GM12801 (cell line): ENCODE data around the gene PILRB.

Source experiments
- TF ChIP-seq, protein P1 (sequence below): IDR thresholded peaks from one replicate; pipeline ENCODE4 v1.5.1; 2011; ENCODE audit warnings: control low read depth; ENCODE audit not compliant: insufficient read length; ENCODE audit errors: extremely low read depth

PILRB gene

DNA sequence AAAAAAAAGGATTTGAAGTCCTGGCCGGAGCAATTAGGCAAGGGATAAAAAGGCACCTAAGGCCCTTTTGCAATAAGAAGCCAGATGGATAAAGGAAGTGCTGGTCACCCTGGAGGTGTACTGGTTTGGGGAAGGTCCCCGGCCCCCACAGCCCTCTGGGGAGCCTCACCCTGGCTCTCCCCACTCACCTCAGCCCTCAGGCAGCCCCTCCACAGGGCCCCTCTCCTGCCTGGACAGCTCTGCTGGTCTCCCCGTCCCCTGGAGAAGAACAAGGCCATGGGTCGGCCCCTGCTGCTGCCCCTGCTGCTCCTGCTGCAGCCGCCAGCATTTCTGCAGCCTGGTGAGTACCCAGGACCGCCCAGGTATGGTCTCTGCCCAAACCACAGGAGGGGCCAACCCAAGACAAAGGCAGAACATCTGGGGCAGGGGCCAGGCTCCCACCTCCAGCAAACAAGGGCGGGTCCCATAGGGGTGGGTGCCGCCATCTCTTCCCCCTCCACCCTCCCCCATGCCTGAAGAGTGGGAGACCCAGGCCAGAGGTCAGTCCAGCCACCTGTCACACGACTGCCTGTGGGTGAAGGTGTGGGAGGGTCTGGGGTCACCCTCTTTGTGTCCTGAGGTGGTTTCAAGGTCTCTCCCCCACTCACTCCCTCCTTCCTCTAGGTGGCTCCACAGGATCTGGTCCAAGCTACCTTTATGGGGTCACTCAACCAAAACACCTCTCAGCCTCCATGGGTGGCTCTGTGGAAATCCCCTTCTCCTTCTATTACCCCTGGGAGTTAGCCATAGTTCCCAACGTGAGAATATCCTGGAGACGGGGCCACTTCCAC is at the start of gene PILRB:
Gene PILRB, plus strand, starts transcription at position 91 of the 830 bp plus-strand sequence. Its CDS starts 186 bp downstream, at position 277.
- TF ChIP-seq, protein P1, sequence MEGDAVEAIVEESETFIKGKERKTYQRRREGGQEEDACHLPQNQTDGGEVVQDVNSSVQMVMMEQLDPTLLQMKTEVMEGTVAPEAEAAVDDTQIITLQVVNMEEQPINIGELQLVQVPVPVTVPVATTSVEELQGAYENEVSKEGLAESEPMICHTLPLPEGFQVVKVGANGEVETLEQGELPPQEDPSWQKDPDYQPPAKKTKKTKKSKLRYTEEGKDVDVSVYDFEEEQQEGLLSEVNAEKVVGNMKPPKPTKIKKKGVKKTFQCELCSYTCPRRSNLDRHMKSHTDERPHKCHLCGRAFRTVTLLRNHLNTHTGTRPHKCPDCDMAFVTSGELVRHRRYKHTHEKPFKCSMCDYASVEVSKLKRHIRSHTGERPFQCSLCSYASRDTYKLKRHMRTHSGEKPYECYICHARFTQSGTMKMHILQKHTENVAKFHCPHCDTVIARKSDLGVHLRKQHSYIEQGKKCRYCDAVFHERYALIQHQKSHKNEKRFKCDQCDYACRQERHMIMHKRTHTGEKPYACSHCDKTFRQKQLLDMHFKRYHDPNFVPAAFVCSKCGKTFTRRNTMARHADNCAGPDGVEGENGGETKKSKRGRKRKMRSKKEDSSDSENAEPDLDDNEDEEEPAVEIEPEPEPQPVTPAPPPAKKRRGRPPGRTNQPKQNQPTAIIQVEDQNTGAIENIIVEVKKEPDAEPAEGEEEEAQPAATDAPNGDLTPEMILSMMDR: no peak

DNA sequence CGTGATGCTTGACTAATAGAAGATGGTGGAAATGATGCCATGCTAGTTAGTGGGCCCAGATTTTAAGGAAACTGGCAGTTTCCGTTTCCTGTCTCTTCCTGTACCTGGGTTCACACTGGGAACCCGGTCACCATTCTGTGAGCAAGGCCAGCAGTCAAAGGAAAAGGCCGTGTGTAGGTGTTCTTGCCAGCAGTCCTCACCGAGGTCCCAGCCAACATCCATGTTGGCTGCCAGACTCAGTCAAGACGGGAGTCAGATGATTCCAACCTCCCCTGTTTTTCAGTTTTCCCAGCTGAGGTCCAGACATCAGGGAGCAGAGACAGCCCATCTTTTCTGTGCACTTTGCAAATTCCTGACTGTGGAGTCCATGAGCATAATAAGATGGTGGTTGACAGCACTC is 15.2 kb upstream of the PILRB start:
- TF ChIP-seq, protein P1: no peak

DNA sequence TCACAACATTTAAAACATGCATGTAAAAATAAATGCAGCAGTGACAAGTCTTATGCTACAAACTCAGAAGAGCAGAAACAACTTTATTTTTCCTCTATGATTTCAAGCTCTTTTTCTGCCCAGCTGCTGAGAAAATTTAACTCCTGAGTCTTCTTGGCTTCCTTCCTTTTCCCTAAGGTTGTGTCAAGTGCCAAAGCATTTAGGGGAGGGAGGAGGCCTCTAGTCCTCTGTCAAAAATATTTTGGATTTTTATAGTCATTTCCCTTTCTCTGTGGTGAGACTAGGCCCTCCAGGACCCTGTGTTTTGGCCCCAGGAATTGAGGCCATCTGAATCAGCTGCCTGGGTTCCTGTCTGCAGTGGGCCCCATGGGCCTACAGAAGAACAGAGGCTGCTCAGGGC is 11.0 kb upstream of the PILRB start:
- TF ChIP-seq, protein P1: no peak

DNA sequence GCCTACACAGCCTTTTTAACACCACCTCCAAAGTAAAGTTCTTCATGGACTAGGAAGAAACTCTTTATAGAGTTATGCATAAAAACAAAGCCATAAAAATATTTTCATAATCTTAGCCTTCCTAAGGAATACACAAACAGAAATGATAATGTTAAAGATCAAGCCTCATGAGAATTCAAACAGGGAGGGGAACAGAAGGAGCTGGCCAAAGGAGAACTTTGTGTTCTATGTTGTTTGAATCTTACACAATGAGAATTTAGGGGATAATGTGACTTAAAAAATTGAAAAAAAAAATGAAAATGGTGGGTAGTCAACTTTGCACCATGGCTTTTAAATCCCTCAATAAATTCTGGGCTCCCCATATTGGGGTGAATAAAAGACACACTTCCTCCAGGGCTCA is 9.1 kb upstream of the PILRB start:
- TF ChIP-seq, protein P1: no peak

DNA sequence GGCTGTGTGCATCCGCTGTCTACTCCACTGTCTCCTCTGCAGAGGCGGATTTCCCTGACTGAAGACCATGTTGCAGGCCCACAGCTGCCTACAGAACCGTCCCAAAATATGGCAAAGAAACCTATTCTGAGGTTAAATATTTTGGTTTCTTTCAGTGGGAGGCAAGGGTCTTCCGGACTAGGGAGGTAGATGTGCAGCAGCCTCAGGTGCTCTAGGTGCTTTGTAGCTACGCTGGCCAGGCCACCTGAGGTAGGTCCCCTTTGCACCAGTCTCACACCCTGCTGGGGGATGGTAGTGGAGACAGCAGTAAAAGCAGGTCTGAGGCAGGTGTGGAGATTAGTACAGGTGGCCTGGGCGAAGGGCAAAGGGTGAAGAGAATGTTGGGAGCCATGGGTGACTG is 8.2 kb upstream of the PILRB start:
- TF ChIP-seq, protein P1: no peak

DNA sequence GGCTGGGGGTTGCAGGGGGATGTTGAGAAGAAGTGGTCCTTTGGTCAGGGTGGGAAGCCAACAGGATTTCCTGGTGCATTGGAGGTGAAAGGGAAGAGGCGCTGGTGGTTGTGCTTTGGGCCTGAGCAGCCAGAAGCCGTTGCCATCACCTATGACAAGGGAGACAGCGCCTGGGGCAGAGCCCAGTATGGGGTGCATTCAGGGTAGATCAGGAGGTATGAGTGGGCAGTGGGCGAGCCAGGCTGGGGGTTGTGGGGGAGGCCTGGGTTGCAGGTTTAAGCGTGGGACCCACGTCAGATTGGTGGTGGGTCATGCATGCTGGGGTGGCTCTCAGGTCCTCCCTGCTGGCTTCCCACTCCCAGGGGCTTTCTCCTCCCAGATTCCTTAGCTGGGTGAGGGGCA is 6.3 kb upstream of the PILRB start:
- TF ChIP-seq, protein P1: no peak

DNA sequence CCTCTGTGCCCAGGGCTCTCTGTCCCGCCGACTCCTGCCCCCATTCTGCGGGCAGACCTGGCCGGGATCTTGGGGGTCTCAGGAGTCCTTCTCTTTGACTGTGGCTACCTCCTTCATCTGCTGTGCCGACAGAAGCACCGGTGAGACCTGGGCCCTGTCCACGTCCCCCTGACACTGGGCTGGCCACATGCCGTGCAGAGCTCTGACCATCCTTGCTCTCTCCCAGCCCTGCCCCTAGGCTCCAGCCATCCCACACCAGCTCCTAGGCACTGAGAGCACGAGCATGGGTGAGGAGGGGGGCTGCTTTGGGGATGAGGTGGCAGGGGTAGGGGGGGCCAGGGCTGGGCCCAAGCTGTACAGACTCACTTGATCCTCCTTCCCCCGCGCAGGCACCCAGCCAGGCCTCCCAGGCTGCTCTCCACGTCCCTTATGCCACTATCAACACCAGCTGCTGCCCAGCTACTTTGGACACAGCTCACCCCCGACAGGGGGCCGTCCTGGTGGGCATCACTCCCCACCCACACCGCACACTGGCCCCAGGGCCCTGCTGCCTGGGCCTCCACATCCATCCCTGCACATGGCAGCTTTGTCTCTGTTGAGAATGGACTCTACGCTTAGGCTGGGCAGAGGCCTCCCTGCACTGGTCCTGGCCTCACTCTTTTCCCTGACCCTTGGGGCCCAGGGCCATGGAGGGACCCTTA is 4.8 kb upstream of the PILRB start:
- TF ChIP-seq, protein P1: no peak
